ENCODE measurements around the gene PDCD1.
"Not testable (repeated sequence)": the region's sequence is repeated elsewhere in the genome, so short reads cannot be mapped to it uniquely, and the experiment has no call there.

Gene PDCD1

DNA sequence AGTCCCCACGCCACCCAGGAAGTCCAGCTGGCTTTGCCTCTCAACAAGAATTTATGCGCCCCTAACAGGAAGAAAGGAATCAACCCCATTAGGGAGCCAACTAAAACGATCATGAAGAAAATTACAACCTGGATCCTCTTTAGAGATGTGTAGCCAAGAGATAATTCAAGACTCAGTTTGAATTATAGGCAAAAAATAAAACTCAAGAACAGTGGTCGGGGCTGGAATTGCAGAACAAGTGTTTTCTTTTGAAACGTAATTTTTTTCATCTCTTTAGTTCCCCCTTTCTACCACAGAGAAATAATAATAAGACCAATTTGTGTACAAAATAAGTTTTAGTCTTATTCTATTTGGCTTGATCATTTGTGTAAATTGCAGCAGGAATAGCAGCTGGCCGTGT lies 22.4 kb downstream of the PDCD1 start:
- Histone ChIP-seq H3K9me3 (ENCODE audit: insufficient read depth, low read length) (no peaks in the 10 kb centered on the region), H3K4me2 (ENCODE audit: low read length) (no peak overlapping the region)

DNA sequence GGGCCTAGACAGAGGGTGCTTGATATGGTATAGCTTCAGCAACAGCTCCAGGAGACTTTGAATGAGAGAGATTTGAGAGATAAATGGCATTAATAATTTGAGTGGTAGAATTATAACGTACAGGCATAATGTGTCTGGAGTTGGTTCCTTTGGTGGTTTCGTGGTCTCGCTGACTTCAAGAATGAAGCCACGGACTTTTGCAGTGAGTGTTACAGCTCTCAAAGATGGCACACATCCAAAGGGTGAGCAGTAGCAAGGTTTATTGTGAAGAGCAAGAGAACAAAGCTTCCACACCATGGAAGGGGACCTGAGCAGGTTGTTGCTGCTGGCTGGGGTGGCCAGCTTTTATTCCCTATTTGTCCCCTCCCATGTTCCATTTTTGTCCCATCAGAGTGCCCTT lies 23.1 kb downstream of the PDCD1 start:
- Histone ChIP-seq H3K4me2 (ENCODE audit: low read length) (no peak overlapping the region), H3K27me3 (ENCODE audit: low read depth, low read length) (peaks cover 29% of the 10 kb centered on the region), H3K27ac (ENCODE audit: low read length) (no peak overlapping the region), H3K9me3 (ENCODE audit: insufficient read depth, low read length) (no peaks in the 10 kb centered on the region), H3K79me2 (ENCODE audit: low read length) (no peaks in the 10 kb centered on the region), H3K4me3 (ENCODE audit: low read length) (no peak overlapping the region), H3K4me1 (ENCODE audit: low read length) (no peaks in the 10 kb centered on the region), H3K9ac (ENCODE audit: low read length) (no peak overlapping the region), H2AFZ (ENCODE audit: low read depth, low read length) (no peak overlapping the region), H4K20me1 (ENCODE audit: insufficient read depth, low read length) (no peaks in the 10 kb centered on the region), H3K36me3 (replicated peaks; ENCODE audit: low read depth, low read length) (no peaks in the 10 kb centered on the region)
- TF ChIP-seq EZH2phosphoT487 (IDR thresholded peaks at IDR 0.05; ENCODE audit: low read depth): no peak
- TF ChIP-seq, protein P1, sequence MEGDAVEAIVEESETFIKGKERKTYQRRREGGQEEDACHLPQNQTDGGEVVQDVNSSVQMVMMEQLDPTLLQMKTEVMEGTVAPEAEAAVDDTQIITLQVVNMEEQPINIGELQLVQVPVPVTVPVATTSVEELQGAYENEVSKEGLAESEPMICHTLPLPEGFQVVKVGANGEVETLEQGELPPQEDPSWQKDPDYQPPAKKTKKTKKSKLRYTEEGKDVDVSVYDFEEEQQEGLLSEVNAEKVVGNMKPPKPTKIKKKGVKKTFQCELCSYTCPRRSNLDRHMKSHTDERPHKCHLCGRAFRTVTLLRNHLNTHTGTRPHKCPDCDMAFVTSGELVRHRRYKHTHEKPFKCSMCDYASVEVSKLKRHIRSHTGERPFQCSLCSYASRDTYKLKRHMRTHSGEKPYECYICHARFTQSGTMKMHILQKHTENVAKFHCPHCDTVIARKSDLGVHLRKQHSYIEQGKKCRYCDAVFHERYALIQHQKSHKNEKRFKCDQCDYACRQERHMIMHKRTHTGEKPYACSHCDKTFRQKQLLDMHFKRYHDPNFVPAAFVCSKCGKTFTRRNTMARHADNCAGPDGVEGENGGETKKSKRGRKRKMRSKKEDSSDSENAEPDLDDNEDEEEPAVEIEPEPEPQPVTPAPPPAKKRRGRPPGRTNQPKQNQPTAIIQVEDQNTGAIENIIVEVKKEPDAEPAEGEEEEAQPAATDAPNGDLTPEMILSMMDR (IDR thresholded peaks at IDR 0.05; ENCODE audit: low read depth, low read length): no peak

More for the DNA sequence above, 22.4 kb downstream of the PDCD1 start:
- Histone ChIP-seq H3K4me1 (ENCODE audit: low read length) (no peaks in the 10 kb centered on the region), H3K79me2 (ENCODE audit: low read length) (no peaks in the 10 kb centered on the region), H2AFZ (ENCODE audit: low read depth, low read length) (no peak overlapping the region), H3K27me3 (ENCODE audit: low read depth, low read length) (peaks cover 23% of the 10 kb centered on the region), H4K20me1 (ENCODE audit: insufficient read depth, low read length) (no peaks in the 10 kb centered on the region), H3K36me3 (replicated peaks; ENCODE audit: low read depth, low read length) (no peaks in the 10 kb centered on the region), H3K9ac (ENCODE audit: low read length) (no peak overlapping the region), H3K27ac (ENCODE audit: low read length) (no peak overlapping the region), H3K4me3 (ENCODE audit: low read length) (no peak overlapping the region)
- TF ChIP-seq EZH2phosphoT487 (IDR thresholded peaks at IDR 0.05; ENCODE audit: low read depth): no peak
- TF ChIP-seq, protein P1 (IDR thresholded peaks at IDR 0.05; ENCODE audit: low read depth, low read length): no peak

GRCh38 chr2:241834527-241835210 lies 24.0 kb downstream of the PDCD1 start:
- Histone ChIP-seq H3K27ac (ENCODE audit: low read length) (no peak overlapping the region), H3K79me2 (ENCODE audit: low read length) (no peaks in the 10 kb centered on the region), H3K4me1 (ENCODE audit: low read length) (no peaks in the 10 kb centered on the region), H3K4me2 (ENCODE audit: low read length) (no peak overlapping the region), H3K9ac (ENCODE audit: low read length) (no peak overlapping the region), H2AFZ (ENCODE audit: low read depth, low read length) (no peak overlapping the region), H3K9me3 (ENCODE audit: insufficient read depth, low read length) (no peaks in the 10 kb centered on the region), H3K36me3 (replicated peaks; ENCODE audit: low read depth, low read length) (no peaks in the 10 kb centered on the region), H4K20me1 (ENCODE audit: insufficient read depth, low read length) (no peaks in the 10 kb centered on the region), H3K27me3 (ENCODE audit: low read depth, low read length) (peaks cover 33% of the 10 kb centered on the region), H3K4me3 (ENCODE audit: low read length) (no peak overlapping the region)
- no peak for TF ChIP-seq EZH2phosphoT487 (IDR thresholded peaks at IDR 0.05; ENCODE audit: low read depth)
- TF ChIP-seq, protein P1 (IDR thresholded peaks at IDR 0.05; ENCODE audit: low read depth, low read length): no peak

GRCh38 chr2:241833756-241834526 lies 24.8 kb downstream of the PDCD1 start:
- not testable (repeated sequence) for H3K4me1 ChIP-seq (ENCODE audit: low read length); H2AFZ ChIP-seq (ENCODE audit: low read depth, low read length); H3K27ac ChIP-seq (ENCODE audit: low read length); H3K4me3 ChIP-seq (ENCODE audit: low read length); H3K4me2 ChIP-seq (ENCODE audit: low read length); H3K79me2 ChIP-seq (ENCODE audit: low read length); H4K20me1 ChIP-seq (ENCODE audit: insufficient read depth, low read length); H3K9me3 ChIP-seq (ENCODE audit: insufficient read depth, low read length); H3K9ac ChIP-seq (ENCODE audit: low read length); H3K36me3 ChIP-seq (replicated peaks; ENCODE audit: low read depth, low read length)
- H3K27me3 ChIP-seq (ENCODE audit: low read depth, low read length): peaks cover 33% of the 10 kb centered on the region
